ENCODE data around the gene CRYGN. TPM values are rescaled to one million over a fixed set of nuclear protein-coding genes. Genes with fewer than 3 reads are reported as not detected.

The CRYGN gene
- total RNA-seq, 1 experiment from 2014 or later: not detected

GRCh38 chr7:151459726-151460473, 20.0 kb upstream of the CRYGN start:
- peak; percentile 88 for DNase-seq (ENCODE audit: low read depth)

GRCh38 chr7:151457534-151457933, 17.6 kb upstream of the CRYGN start:
- no peak for DNase-seq (ENCODE audit: low read depth)

- no peak for DNase-seq (ENCODE audit: low read depth)
Measured at GRCh38 chr7:151456782-151457181, 16.8 kb upstream of the CRYGN start.

- no peak for DNase-seq (ENCODE audit: low read depth)
Measured at GRCh38 chr7:151456276-151456675, 16.3 kb upstream of the CRYGN start.

GRCh38 chr7:151455690-151456089, 15.7 kb upstream of the CRYGN start:
- DNase-seq (ENCODE audit: low read depth): no peak

GRCh38 chr7:151454932-151455530, 15.1 kb upstream of the CRYGN start:
- no peak for DNase-seq (ENCODE audit: low read depth)

- DNase-seq (ENCODE audit: low read depth): no peak
Measured at GRCh38 chr7:151454305-151454704, 14.4 kb upstream of the CRYGN start.

- DNase-seq (ENCODE audit: low read depth): no peak
Measured at GRCh38 chr7:151453326-151453791, 13.4 kb upstream of the CRYGN start.

GRCh38 chr7:151452680-151453325, 12.9 kb upstream of the CRYGN start:
- no peak for DNase-seq (ENCODE audit: low read depth)

GRCh38 chr7:151451626-151452571, 12.0 kb upstream of the CRYGN start:
- no peak for DNase-seq (ENCODE audit: low read depth)

GRCh38 chr7:151451156-151451555, 11.2 kb upstream of the CRYGN start:
- no peak for DNase-seq (ENCODE audit: low read depth)

GRCh38 chr7:151449990-151450389, 10.0 kb upstream of the CRYGN start:
- DNase-seq (ENCODE audit: low read depth): no peak

- peak; percentile 49 for DNase-seq (ENCODE audit: low read depth)
Measured at GRCh38 chr7:151448261-151449252, 8.6 kb upstream of the CRYGN start.

- DNase-seq (ENCODE audit: low read depth): no peak
Measured at GRCh38 chr7:151447901-151448260, 7.9 kb upstream of the CRYGN start.

- DNase-seq (ENCODE audit: low read depth): no peak
Measured at GRCh38 chr7:151447312-151447711, 7.4 kb upstream of the CRYGN start.

GRCh38 chr7:151446412-151446811, 6.5 kb upstream of the CRYGN start:
- no peak for DNase-seq (ENCODE audit: low read depth)

- DNase-seq (ENCODE audit: low read depth): no peak
Measured at GRCh38 chr7:151444632-151445031, 4.7 kb upstream of the CRYGN start.

GRCh38 chr7:151442776-151443496, 3.0 kb upstream of the CRYGN start:
- DNase-seq (ENCODE audit: low read depth): no peak

- DNase-seq (ENCODE audit: low read depth): no peak
Measured at GRCh38 chr7:151440799-151441445, 981 bp upstream of the CRYGN start.

Measured in RPMI7951 (cell line).